ENCODE measurements around the gene ACBD5. TPM values are rescaled to one million over a fixed set of nuclear protein-coding genes. Genes with fewer than 3 reads are reported as not detected.

Gene ACBD5
- total RNA-seq, 4 donors from 2014 or later = 31.6 to 53.9 (median 39.1) TPM

DNA sequence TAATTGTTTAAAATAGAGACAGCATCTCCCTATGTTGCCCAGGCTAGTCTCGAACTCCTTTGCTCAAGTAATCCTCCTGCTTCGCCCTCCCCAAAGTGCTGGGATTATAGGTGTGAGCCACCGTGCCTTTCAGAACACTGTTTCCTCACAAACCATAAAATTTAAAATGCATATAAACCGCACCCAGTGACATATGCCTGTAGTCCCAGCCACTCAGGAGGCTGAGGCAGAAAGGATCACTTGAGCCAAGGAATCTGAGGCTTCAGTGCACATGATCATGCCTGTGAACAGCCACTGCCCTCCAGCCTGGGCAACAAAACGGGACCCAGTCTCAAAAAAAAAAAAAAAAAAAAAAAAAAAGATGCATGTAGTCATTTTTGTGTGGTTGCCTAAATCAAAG lies 36.8 kb downstream of the ACBD5 start:
- DNase-seq = no peak
- Histone ChIP-seq H3K27me3 (no peaks in the 10 kb centered on the region), H3K4me3 (no peak overlapping the region), H3K27ac (no peak overlapping the region), H3K36me3 (peaks cover 0 to 95% (median 0%) of the 10 kb centered on the region in 3 donors), H3K9me3 (no peaks in the 10 kb centered on the region), H3K4me1 (no peaks in the 10 kb centered on the region)
- TF ChIP-seq POLR2A (IDR thresholded peaks at IDR 0.05) (no peak), CTCF (IDR thresholded peaks at IDR 0.05) (no peak)

- Histone ChIP-seq H3K27me3 (no peaks in the 10 kb centered on the region), H3K9me3 (no peaks in the 10 kb centered on the region), H3K27ac (no peak overlapping the region), H3K4me3 (no peak overlapping the region), H3K36me3 (peaks cover 0 to 78% (median 0%) of the 10 kb centered on the region in 3 donors), H3K4me1 (no peaks in the 10 kb centered on the region)
- TF ChIP-seq POLR2A (IDR thresholded peaks at IDR 0.05) (no peak), CTCF (IDR thresholded peaks at IDR 0.05) (no peak)
- DNase-seq = no peak
Observed at GRCh38 chr10:27197980-27198620, 42.5 kb downstream of the ACBD5 start.

- TF ChIP-seq CTCF (IDR thresholded peaks at IDR 0.05) = no peak
- no peak for TF ChIP-seq POLR2A (IDR thresholded peaks at IDR 0.05)
- no peaks in the 10 kb centered on the region for H3K4me1 ChIP-seq
- no peak for DNase-seq
- H3K4me3 ChIP-seq = no peak overlapping the region
- H3K27me3 ChIP-seq = no peaks in the 10 kb centered on the region
- H3K27ac ChIP-seq = no peak overlapping the region
- no peaks in the 10 kb centered on the region for H3K9me3 ChIP-seq
- H3K36me3 ChIP-seq = peaks cover 0 to 26% (median 0%) of the 10 kb centered on the region in 3 donors
Observed at GRCh38 chr10:27192284-27192683, 48.3 kb downstream of the ACBD5 start.

GRCh38 chr10:27190508-27190907 lies 50.1 kb downstream of the ACBD5 start:
- H3K9me3 ChIP-seq = no peaks in the 10 kb centered on the region
- H3K27ac ChIP-seq = no peak overlapping the region
- H3K36me3 ChIP-seq = peaks cover 0 to 22% (median 0%) of the 10 kb centered on the region in 3 donors
- H3K27me3 ChIP-seq = no peaks in the 10 kb centered on the region
- TF ChIP-seq CTCF (IDR thresholded peaks at IDR 0.05) = no peak
- no peak for TF ChIP-seq POLR2A (IDR thresholded peaks at IDR 0.05)
- H3K4me3 ChIP-seq = no peak overlapping the region
- no peaks in the 10 kb centered on the region for H3K4me1 ChIP-seq
- no peak for DNase-seq

DNA sequence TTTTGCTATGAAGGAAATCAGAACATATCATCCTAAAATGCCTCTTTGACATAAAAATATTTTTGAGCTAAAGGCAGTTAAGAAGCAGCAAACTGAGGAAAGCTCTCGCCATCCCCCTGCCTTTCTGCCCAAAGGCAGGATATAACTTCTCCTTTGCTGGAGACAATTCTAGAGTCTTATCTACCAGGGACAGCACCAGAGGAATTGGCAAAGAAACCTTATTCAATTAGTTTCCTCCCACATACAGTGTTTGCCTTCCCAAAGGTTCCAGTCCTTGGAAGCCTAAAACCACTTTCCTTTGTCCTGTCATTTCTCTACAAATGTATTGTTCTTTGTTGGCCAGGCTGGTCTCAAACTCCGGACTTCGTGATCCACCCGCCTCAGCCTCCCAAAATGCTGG lies 51.7 kb downstream of the ACBD5 start:
- Histone ChIP-seq H3K9me3 (no peaks in the 10 kb centered on the region), H3K27ac (no peak overlapping the region), H3K4me3 (no peak overlapping the region), H3K36me3 (peaks cover 0 to 30% (median 0%) of the 10 kb centered on the region in 3 donors), H3K27me3 (no peaks in the 10 kb centered on the region), H3K4me1 (no peaks in the 10 kb centered on the region)
- DNase-seq = no peak
- no peak for TF ChIP-seq POLR2A (IDR thresholded peaks at IDR 0.05)
- no peak for TF ChIP-seq CTCF (IDR thresholded peaks at IDR 0.05)

Measured in Peyer's patch (tissue), 4 donors.